Hair follicular keratinocyte (primary cell): ENCODE data around the gene LSM3. TPM values are rescaled to one million over a fixed set of nuclear protein-coding genes. Genes with fewer than 3 reads are reported as not detected.

Source experiments
- total RNA-seq: library from RNA; depleted of rRNA; stranded (reverse); fragments of >200 nt; gene quantifications from 2 replicates; pipeline ENCODE4 v1.2.3, GENCODE V29; 2015

The LSM3 gene
- 16.4 and 26.7 TPM in 2 replicates for total RNA-seq

GRCh38 chr3:14178247-14179113, at the start of gene LSM3, which contains the start of gene XPC:
LSM3 (plus strand) TSS chr3:14178817; CDS start chr3:14178861, 44 bp downstream.
XPC (minus strand) TSS chr3:14178601; CDS start chr3:14178568, 33 bp downstream.

Other genes with a start within 250 kb of the LSM3 start
- gene CHCHD4, start 53.9 kb upstream of the LSM3 start, total RNA-seq: 18.9 and 37.6 TPM in 2 replicates
- 81.9 and 111 TPM in 2 replicates for gene TMEM43, start 53.8 kb upstream of the LSM3 start, total RNA-seq
- gene XPC, start 216 bp upstream of the LSM3 start, total RNA-seq: 37.1 and 57.7 TPM in 2 replicates
- gene SLC6A6, start 223.8 kb downstream of the LSM3 start, total RNA-seq: 10.5 and 21.6 TPM in 2 replicates